Peyer's patch (tissue), 4 donors: ENCODE measurements around the gene FIZ1.

Experiments used
- POLR2A ChIP-seq, 2 donors: fragments of 450-650 bp; IDR thresholded peaks; one replicate each; pipeline ENCODE4 v1.5.1; 2017; ENCODE audit warnings: antibody characterized with exemption in 2 of 2, mild to moderate bottlenecking in 2 of 2, moderate library complexity in 2 of 2
- TF ChIP-seq, protein P1 (sequence below), 6 experiments: fragments of 450-650 bp in 4 of 6; fragments of 200-600 bp in 2 of 6; sonication (generic) in 1 of 6; IDR thresholded peaks; one replicate each; pipeline ENCODE4 v1.5.1; 2017 to 2019; ENCODE audit warnings: antibody characterized with exemption in 6 of 6, mild to moderate bottlenecking in 3 of 6, moderate library complexity in 1 of 6

DNA sequence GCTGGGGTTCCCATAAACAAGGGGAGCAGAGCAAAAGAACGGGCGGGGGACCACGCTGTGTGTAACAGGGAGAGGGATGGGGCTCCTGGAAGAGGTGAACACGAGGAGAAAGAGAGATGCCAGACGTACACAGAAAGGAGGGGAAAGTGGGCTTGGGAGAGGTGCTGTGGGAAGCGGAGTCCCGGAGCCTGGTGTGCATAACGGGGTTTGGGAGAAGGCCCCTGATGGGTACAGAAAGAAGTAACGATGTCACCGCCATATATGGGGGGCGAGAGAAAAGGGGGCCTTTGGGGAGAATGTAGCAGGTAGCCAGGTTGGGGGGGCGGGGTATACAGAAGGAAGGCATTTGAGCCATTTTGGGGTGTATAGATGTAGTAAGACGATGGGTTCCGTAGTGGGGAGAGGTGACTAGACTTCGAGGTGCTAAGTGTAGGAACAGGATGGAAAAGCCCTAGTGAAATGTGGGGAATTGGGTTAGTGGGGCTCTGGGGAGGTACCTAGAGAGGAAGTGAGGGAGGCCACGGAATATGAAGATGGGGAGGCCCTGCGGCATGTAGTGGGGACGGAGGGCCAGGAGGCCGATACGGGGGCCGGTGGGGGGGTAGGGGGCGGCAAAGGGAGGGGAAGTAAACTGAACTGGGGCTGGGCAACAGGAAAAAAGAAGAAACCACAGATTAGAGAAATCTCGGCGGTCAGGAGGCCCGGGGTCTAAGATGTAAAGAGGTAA lies 42.3 kb upstream of the FIZ1 start:
- TF ChIP-seq, protein P1, sequence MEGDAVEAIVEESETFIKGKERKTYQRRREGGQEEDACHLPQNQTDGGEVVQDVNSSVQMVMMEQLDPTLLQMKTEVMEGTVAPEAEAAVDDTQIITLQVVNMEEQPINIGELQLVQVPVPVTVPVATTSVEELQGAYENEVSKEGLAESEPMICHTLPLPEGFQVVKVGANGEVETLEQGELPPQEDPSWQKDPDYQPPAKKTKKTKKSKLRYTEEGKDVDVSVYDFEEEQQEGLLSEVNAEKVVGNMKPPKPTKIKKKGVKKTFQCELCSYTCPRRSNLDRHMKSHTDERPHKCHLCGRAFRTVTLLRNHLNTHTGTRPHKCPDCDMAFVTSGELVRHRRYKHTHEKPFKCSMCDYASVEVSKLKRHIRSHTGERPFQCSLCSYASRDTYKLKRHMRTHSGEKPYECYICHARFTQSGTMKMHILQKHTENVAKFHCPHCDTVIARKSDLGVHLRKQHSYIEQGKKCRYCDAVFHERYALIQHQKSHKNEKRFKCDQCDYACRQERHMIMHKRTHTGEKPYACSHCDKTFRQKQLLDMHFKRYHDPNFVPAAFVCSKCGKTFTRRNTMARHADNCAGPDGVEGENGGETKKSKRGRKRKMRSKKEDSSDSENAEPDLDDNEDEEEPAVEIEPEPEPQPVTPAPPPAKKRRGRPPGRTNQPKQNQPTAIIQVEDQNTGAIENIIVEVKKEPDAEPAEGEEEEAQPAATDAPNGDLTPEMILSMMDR (IDR thresholded peaks at IDR 0.05): no peak
- TF ChIP-seq POLR2A (IDR thresholded peaks at IDR 0.05): no peak
